COLO668 (cell line): ENCODE measurements around the gene CGB7.
"Not testable (repeated sequence)": the region's sequence is repeated elsewhere in the genome, so short reads cannot be mapped to it uniquely, and the experiment has no call there.

Experiments
- DNase-seq: peaks from one replicate; lab custom pipeline; 2025; ENCODE audit not compliant: unreplicated experiment; lab: John Stamatoyannopoulos, UW

Gene CGB7

DNA sequence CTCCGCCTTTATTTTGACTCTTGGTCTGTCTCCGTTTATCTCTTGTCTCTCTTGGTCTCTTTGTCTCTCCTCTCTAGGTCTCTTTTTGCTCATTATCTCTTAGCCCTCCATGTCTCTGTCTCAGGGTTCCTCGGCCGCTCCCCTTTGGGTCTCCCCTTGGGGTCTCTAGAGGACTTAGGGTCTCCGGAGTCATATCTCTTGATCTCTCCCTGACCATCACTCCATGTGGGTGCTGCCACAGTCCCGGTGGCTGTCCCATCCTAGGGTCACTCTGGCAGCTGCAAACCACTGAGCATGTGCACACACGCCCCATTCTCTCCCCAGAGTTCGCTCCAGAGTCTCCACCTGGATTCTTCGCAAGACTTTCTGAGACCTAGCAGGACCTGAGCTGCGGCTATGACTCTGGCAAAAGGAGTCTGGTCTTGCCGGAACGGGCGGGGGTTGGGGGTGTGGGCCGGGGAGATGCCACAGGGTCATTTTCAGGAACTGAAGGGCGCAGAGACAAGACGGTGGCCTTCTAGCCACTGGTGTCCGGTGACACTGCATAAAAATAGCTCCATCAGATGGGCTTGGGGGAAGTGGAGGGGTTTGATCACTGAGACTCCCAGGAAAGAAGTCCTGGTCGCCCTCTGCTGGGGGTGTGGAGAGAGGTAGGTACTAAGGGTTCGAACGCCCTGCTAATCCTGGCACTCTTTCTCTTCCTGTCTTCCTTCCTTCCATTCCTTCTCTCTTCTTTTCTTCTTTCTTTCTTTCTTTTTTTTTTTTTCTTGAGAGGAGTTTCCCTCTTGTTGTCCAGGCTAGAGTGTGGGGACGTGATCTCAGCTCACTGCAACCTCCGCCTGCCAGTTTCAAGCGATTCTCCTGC lies 16.2 kb upstream of the CGB7 start:
- no peak for DNase-seq

DNA sequence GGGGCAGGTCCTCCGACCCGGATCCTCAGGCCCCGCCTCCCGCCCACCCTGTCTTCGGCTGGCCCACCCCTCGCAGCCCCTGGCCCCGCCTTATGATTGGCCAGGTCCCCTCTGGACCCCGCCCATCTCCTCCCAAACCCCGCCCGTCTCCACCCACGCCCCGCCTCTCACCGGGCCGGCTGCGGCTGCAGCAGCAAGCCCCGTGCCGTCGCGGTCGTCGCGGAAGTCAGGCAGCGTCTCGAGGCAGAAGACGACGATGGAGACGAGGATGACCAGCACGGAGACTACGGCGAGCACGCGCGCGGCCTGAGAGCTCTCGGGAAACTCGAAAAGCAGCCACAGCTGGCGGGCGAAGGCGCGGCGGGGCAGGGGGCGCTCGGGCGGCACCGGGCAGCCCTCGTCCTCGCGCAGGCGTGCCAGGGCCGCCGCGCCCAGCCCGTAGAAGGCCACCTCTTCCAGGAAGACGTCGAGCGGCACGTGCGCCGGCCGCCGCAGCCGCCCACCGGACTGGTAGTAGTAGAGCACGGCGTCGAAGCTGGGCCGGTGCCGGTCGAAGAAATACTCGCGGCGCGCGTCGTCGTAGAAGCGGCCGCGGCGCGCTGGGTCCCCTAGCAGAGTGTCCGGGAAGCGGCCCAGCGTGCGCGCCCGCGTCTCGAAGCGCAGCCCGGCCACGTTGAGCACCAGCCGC lies 14.5 kb upstream of the CGB7 start:
- DNase-seq, result peak; percentile 15

DNA sequence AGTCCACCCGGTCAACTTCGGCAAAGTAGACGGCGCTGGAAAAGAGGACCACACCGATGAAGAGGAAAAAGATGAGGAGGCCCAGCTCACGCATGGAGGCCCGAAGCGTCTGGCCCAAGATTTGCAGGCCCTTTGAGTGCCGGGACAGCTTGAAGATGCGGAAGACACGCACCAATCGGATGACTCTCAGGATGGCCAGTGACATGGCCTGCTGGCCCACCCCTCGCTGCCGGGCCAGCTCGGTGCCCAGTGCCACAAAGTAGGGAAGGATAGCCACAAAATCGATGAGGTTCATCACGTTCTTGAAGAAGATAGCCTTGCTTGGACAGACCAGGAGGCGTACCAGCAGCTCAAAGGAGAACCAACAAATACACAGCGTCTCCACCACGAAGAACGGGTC lies 12.9 kb upstream of the CGB7 start:
- no peak for DNase-seq

DNA sequence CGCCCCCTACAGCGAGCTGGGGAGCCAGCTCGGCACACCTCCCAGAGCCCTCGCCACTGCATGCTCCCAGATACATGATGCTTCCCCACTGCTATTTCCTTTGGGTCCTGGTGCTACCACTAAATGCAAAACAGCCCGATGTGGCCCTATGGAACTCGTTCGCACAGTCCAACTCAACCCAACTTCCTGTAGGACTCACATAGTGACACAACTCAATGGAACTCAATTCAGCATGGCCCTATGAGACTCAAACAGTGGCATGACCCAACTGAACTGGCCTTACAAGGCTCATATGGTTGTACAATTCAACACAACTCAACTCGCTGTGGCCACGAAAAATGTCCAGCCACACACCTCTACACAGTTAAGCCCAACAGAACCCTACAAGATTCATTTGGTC lies 11.5 kb upstream of the CGB7 start:
- DNase-seq, result no peak

DNA sequence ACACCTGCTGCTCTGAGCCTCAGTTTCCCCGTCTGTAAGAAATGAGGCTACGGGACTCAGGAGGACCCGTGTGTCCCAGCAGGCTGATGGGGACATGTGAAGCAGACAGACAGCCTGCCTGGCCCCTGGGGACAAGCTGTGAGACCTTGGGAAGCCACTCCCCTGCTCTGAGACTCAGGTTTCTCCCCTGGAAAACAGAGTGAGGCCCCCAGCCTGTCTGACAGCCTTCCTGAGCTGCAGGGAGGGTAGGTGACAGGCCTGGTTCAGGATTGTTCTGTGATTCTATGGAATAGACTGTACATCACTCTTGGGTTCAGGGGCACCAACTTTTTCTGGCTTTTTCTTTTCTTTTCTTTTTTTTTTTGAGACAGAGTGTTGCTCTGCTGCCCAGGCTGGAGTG lies 10.0 kb upstream of the CGB7 start:
- DNase-seq, result no peak

DNA sequence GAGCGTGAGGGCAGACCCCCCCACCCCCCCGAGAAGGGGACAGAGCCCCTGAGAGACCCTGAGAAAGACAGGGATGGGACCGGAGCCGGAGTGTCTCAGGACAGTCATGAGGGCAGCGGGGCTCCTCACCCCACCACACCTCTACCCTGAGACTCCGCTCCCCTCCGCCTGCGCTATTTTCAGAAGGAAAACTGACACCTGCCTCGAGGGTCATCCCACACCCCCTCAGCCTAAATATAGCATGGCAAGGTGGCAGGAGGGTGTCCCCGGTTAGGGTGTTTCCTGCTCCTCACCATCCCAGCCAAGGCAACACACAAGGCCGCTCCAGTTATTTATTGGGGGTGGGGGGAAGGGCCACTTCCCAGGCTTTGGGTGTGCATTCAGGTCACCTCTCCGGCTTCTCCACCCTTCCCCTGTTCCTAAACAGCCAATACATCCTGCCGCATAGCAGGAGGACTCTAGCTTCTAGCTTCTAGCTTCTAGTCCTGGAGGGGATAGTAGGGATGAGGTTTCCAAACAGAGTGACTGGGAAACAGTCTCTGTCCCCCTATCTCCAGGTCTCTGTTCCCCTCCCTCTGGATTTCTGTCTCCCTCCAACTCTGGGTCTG lies 8.5 kb upstream of the CGB7 start:
- no peak for DNase-seq

DNA sequence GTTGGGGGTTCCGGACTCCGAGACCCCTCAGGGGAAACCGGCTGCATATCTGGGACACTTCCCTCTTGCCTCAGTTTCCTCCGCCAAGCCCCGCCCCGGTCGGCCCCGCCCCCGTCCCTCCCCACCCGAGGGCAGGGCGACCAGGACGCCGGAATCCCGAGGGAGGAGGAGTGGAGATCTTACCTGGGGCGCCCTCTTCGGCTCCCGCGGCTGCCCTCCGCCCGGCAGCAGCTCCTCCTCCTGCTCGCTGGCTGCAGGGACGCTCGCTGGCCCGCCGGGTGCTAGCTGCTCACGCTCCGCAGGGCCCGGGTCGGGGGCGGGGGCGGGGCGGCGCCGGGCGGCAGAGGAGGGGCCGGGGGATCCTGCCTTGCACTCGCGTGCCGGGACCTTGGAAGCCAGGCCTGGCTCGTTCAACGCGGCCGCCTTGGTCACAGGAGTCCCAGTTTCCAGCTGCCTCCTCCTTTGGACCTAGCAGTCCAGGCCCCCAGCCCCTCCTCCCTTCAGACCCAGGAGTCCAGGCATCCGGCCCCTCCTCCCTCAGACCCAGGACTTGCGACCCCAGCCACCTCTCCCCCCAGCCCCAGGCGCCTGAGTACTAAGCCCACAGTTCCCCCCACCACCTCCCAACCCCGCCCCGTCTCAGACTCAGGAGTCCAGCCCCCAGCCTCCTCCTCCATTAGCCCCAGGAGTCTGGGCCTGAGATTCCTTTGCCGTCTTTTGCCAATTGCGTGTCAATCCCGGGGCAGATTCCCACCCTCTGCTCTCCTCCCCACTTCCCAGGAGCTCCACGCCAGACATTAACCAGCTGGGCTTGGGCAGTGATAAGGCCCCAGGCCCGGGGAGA lies 7.4 kb upstream of the CGB7 start, which contains the start of gene NTF4:
NTF4 (minus strand) TSS at position 51 of the 844 bp plus-strand sequence. CDS start 2,821 bp downstream, outside the sequence.
- no peak for DNase-seq

DNA sequence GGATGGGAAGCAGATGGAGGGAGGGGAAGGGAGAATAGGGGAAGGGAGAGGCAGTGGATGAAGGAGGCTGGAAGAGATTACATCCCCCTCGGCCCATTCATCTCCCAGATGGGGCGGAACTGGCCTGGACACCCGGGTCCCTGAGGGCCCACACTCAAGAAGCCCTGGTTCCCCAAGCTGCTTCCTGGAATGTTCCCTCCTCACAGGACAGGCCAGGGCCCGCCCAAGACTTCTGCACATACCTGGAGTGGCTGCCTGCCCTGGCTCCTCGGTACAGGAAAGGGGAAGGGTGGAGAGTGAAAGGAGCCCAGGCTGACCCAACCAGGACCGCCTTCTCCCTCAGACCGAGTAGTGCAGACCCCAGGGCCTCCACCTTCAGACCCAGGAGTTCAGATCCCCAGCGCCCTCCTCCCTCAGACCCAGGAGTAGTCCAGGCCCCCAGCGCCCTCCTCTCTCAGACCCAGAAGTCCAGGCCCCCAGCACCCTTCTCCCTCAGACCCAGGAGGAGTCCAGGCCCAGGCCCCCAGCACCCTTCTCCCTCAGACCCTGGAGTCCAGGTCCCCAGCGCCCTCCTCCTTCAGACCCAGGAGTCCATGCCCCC lies 6.6 kb upstream of the CGB7 start:
- no peak for DNase-seq

DNA sequence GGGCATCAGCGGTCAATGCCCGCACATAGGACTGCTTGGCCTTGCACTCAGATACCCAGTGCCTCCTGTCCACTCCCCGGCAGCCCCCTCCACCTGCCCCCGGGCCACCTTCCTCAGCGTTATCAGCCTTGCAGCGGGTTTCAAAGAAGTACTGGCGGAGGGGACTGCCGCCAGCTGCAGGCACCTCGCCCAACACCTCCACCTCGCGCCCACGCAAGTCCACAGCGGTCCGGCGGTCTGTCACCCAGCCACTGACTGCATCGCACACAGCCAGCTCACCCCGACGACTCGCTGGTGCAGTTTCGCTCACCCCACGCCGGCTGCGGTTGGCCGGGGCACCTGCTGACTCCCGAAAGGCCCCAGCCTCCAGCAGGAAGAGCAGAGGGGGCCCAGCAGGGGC lies 3.9 kb upstream of the CGB7 start:
- no peak for DNase-seq

DNA sequence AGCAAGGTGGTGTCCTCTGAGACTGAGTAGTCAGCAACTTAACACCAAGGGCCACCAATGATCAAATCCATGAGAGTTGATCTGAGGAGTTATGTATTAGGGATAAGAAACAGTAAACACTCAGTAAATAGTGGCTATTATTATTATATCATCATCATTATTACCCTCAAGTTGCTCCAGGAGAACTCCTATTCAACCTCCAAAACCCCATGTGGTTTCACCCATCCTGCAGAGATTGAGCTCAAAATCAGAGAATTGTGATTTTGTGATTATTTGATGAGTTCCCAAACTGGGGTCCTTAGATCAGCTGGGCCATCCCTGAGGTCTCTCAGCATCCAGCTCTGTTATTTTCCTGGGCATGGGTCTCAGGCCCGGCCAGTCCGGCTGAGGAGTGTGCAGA lies 3.5 kb upstream of the CGB7 start:
- no peak for DNase-seq

DNA sequence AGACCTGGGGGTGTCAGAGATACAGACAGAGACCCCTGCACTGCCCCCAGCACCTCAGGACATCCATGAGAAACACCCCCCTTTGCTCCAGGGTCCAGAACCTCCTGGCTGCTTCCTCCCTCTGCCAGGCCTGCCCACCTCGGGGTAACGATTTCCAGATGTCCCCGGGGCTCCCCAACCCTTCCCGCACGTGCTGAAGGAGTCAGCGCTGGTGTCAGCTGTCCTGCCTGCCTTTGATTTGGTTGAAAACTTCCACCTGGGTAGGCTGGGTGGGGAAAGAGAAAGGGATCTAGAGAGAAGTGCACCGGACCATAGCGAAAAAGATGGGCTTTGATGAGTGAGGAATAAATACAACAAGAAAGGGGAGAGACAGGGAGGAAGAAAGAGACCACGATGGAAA lies 1.5 kb upstream of the CGB7 start:
- no peak for DNase-seq

DNA sequence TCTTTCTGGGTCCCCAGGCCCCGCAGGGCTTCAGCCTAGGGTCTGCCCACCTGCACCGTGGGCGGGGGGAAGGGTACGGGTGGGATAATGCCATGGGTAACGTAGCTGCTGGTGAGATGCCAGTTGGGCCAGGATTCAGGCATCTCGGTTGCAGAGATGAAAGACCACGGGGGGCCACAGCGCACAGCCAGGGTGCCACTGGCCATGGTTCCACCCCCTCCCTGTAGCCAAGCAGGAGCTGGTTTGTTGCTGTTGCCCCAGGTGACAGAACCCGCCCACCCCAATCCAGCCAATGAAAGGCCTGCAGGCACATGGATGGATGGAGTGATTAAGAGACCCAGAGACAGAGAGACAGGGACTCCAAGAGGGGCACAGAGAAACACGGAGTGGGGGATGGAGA lies 1.0 kb upstream of the CGB7 start:
- DNase-seq, result peak; percentile 1

DNA sequence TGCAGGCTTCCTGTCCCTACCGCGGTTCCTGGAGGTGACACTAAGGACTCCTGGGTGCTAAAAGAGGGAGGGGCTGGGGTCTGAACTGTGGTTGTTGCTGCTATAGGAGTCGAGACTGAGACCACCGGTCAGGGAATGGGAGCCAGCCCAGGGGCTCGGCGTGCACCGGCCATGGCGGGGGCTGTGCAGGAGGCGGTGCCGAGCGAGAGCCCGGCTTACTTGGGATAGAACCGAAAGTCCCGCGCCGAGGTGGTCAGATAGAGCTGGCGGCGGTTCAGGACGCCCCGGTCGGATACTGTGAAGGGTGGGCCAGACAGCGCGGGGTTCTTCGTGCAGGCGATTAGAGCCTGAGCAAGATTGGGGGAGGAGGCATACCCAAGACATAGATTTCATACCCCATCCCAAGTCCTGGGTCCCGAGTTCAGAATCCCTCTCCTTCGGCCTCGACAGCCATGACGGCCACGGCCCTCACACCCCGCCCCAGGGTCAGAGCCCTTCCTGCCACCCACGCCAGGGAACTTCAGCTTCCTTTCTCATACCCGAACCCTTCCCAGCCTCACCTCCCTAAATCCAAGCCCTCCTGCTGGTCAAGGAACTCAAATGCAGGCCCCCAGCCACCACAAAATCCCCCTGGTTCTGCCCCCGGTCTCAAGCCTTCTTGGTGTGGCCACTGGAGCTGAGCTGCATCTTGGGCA lies 500 bp downstream of the CGB7 start:
- DNase-seq, result not testable (repeated sequence)

DNA sequence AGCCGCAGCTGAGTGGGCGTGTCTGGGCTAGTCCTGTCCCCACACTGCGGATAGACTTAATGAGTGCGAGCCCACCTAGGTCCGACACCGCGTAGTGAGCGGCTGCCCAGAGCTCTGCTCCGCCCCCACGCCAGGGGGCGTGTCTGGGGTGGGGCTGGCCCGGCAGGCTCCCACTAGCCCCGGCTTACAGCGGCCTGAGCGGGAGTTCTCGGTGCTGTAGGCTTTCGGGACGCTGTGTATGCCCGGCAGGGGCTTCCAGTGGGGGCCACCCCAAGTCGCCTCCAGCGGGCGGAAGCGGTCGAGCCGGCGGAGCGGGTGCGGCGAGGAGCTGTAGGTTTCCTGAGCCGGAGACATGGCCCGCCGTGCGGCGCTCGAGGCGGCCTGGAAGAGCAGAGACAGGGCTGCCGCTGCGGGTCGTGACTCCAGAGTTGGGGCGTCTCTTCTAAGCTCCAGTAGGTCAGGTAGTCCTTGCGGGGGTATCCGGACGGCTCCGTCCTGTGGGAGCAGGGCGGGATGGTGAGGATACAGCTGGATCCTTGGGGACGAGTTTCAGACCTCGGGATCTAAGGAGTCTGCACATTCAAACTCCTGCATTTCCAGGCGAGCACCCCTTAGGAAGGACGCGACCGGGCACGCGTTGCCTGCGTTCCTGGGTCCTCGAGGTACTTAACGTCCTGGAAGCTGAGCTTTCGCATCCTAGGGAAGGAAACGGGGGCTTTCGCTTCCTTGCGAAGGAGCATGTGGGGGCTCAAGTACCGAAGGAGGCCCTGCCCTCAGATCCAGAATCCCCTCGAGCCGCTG lies 1.2 kb downstream of the CGB7 start:
- peak; percentile 61 for DNase-seq

DNA sequence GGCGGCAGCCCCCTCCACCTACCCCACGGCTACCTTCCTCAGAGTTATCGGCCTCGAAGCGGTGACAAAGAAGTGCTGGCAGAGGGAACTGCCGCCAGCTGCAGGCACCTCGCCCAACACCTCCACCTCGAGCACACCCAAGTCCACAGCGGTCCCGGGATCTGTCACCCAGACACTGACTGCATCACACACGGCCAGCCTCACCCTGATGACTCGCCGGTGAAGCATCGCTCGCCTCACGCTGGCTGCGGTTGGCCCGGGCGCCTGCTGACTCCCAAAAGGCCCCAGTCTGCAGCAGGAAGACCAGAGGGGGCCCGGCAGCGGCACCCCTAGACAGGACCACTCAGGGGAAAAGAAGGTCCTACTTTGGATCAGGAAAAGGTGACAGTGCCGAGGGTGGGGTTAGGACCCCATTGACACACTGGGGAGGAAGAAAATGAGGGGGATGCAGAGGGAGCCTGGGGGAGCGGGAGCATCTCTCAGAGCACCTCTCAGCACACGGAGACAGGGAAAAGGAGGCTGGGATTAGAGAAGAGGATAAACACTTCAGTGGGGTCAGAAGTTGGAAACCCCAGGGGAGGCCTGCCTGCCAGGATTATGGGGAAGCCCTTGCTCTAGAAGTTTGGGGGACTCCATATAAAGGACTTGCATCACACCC lies 7.0 kb downstream of the CGB7 start:
- not testable (repeated sequence) for DNase-seq

DNA sequence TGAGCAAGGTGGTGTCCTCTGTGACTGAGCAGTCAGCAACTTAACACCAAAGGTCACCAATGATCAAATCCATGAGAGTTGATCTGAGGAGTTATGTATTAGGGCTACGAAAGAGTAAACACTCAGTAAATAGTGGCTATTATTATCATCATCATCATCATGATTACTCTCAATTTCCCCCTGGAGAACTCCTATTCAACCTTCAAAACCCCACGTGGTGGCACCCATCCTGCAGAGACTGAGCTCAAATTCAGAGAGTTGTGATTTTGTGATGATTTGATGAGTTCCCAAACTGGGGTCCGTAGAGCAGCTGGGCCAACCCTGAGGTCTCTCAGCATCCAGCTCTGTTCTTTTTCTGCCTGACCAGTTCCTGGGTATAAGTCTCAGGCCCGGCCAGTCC lies 7.7 kb downstream of the CGB7 start:
- not testable (repeated sequence) for DNase-seq

DNA sequence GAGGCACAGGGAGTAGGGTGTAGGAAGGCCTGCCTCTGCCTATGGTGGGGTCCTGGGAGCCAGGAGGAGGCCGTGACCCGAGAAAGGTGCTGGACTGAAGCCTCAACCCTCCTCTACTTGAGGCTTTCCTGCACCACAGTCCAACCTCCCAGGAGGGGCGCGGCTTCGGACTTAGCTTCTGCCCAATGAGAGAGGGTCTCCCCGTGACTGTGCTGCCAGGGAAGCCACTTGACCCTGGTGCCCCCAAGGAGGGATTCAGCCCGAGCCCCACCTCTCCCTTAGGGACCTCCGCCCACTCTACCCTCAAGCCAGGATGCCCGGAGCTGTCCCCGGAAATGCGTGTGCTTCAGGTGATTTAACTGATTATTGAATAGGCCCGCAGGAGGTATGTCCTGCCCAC lies 8.5 kb downstream of the CGB7 start, which contains the start of gene CGB8:
CGB8 (minus strand) TSS at position 101 of the 400 bp plus-strand sequence. CDS start 372 bp downstream, outside the sequence.
- DNase-seq, result not testable (repeated sequence)

DNA sequence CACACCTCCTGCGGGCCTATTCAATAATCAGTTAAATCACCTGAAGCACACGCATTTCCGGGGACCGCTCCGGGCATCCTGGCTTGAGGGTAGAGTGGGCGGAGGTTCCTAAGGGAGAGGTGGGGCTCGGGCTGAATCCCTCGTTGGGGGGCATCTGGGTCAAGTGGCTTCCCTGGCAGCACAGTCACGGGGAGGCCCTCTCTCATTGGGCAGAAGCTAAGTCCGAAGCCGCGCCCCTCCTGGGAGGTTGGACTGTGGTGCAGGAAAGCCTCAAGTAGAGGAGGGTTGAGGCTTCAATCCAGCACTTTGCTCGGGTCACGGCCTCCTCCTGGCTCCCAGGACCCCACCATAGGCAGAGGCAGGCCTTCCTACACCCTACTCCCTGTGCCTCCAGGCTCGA lies 14.0 kb downstream of the CGB7 start, which contains the start of gene CGB5:
CGB5 (plus strand) TSS at position 301 of the 400 bp plus-strand sequence. CDS start 362 bp downstream, outside the sequence.
- not testable (repeated sequence) for DNase-seq
